GM18507 (cell line): ENCODE results near the gene MAGIX.
A peak's percentile ranks its signal among the peaks of the same experiment; 100 is the strongest.

Experiments
- DNase-seq: peaks from one replicate; pipeline ENCODE4 v3.0.0; 2011; ENCODE audit warnings: low read depth; ENCODE audit not compliant: insufficient read length; ENCODE audit errors: extremely low spot score
- FAIRE-seq: peaks from 2 replicates; lab custom pipeline; 2011; peaks lifted over from hg19 to GRCh38; lab: Jason Lieb, UNC

MAGIX gene

DNA sequence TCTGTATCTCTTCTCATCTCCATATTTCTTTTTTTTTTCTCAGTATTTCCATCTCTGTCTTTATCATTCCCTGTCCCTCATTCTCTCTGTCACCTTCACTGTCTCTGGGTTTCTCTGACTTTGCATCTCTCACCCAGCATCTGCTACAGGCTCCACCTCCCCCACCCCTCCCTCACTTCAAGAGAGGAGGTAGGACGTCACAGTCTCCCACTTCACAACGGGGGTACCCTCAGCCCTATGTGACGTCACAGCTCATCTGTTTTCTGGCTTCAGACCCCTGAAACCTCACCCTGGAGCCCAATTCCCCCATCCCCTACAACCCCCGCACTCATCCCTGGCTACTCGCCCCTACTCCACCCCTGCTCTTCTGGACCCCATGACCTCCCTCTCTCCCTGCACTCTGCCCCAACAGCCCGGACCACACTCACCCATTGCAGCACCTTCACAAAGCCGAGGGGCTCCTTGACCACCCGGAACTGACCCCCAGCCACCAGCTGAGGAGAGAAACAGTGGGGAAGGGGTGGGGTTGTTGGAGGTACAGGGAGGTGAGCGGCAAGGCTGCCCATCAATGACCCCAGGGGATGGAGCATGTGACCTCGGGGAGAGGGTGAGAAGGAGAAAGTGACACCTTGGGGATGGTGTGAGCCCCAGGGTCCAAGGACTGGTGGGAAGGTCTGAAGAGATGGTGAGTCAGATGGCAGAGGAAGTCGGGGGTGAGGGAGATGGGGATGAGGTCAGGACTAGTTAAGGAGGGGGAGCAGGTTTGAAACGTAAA is 36.2 kb downstream of the MAGIX start:
- FAIRE-seq: no peak
- DNase-seq: no peak

DNA sequence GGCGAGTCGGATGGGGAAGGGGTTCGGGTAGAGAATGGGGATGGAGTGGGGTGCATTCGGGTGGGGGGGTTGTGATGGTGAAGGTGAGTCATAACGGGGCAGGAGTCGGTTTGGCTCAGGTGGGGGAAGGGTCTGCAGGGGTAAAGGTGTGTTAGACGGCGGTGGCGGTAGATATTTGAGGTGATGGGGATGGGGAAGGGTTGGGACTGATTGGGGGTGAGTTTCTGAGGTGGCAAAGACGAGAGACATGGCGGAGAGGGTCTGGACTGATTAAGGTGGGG is 36.7 kb downstream of the MAGIX start:
- DNase-seq (no peak), FAIRE-seq (no peak)

DNA sequence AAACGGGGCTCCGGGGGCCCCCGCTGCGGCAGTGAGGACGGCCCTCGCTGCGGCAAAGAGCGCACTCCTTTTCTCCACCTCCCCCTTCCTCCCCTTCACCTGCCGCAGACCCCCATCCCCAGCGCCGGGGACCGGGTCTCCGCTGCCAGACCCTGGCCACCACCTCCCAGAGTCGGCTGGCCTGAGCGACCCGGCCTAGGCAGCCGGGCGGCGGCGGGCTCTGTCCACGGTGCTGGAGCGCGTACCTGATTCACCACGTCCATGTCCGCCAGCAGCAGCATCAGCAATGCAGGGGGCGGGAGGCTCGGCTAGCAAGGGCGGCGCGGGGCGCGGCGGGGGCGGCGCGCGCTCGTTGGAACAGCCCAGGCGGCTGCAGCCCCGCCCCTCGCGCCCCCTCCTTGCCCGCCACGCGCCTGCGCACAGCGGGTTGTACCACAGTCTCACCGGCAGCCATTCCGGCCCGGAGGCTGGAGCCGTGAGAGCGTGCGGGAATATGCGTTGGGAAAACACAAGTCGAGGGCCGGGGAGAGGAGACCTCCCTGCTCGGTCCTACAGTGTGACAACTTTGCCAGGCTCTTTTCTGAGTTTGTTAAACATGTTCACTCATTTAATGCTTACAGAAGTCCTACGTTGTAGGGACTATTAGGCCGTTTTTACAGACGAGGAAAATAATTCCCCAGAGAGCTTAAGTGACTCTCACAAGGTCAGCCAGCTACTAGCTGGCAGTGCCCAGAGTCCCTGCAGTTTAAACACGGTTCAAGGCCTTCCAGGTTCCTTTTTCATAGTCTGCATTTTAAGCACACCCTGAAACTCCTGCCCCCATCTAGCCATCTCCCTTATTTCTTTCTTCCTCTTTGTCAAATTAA is 37.6 kb downstream of the MAGIX start, which contains the start of gene SYP:
TSS of gene SYP (minus strand) at position 288 of the 866 bp plus-strand sequence. CDS start at position 281, 7 bp downstream.
- FAIRE-seq: peak; percentile 98
- peak; percentile 73 for DNase-seq

DNA sequence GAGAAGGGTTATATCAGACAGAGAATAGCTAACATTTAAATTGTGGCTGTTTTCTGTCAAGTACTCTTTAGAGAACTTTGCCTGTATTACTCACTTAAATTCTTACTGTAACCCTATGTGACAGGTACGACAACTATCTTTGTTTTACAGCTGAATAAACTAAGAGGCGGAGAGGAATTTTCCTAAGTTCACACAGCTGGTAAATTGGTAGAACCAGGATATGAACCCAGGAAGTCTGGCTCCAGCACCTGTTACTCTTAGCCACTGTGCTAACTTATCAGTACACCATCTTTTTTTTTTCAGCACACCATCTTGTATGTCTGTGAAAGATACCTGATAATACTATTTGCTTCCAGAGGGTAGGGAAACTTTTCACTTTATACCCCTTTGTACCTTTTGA is 39.5 kb downstream of the MAGIX start:
- DNase-seq (no peak), FAIRE-seq (no peak)

DNA sequence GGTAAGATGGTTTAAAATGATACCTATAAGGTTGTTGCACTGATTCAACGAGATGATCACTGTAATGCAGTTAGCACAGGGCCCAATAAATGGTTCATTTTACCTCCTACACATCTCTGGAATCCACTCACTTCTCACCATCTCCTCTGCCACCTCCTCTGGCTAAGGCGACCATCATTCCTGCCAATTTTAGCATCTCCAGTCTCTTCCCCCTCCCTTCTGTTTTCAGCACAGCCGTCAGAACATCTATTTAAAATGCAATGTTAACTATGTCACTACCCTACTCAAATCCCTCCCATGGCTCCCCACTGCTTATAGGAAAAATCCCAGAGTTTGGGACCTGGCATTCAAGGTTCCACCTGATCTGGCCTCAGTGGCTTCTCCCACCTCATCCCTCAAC is 41.0 kb downstream of the MAGIX start:
- no peak for DNase-seq
- FAIRE-seq: no peak

DNA sequence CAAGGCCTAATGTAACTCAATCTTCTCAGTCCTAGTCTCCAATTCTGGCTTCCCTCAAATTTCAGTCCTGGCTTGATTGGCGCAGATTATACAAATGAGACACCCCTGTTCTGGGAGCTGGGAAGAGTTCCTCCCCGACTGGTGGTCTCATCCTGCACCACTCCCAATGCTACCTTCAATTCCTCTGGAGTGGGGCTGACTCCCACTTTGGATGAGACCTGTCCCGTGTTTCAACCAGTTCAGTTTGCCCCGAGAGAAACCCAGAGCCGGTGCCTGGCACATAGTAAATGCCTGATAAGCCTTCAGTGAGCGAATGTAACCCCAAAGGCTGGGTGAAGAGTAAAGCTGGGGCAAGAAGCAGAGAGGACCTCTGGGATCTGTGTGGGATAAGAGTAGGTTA is 41.5 kb downstream of the MAGIX start:
- FAIRE-seq (no peak), DNase-seq (no peak)

DNA sequence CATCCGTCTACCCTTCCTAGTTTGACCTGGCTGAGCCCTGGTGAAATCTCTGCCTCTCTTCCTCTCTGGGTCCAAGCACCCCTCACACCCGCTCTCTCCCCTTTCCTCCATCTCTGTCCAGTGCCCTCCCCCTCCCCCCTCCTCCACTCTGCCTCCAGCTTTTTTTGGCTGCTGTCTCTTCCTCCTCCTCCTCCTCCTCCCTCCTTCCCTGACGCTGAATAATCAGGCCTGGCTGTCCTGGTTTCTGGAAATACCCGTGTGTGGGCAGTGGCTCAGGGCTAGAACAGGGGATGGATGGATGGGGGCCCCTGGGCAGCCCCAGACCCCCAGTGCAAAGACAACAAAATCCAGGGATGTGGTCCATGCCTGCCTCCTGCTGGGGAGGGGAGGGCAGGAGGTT is 42.2 kb downstream of the MAGIX start:
- no peak for FAIRE-seq
- DNase-seq: no peak

DNA sequence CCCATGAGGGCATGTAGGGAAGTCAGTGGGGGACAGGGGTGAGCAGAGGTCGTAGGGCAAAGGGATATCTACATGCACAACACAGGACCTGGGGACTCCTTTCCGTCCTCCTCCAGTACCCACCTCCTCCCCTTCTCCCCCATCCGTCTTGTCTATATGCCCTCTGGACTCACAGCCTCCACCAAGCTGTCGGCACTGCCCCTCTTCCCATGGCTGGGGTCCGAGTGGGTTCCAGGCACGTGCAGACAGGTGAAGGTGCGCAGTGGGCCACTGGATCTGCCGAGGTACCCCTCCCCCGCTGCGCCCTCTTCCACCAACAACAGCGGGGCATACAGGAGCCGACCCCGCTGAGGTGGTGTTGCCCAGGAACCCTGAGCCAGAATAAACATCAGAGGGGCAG is 42.9 kb downstream of the MAGIX start:
- DNase-seq: no peak
- FAIRE-seq: no peak

DNA sequence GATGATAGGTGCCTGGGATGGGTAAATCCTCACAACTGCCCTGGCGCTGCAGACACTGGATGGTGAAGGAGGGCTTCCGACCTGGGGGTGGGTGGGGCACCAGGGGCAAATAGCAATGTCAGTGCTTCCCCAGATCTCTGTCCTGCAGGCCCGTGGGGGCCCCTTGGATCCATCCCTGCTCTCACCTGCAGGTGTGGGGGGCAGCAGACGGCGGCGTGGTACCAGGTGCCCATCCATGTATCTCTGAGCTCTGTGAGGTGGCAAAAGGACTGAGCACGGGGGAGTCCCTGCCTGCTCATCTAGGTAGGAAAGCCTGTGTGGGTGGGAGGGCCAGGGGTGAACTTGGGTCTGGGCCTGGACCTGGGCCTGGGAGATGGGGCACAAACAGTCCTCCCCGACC is 44.0 kb downstream of the MAGIX start:
- no peak for FAIRE-seq

DNA sequence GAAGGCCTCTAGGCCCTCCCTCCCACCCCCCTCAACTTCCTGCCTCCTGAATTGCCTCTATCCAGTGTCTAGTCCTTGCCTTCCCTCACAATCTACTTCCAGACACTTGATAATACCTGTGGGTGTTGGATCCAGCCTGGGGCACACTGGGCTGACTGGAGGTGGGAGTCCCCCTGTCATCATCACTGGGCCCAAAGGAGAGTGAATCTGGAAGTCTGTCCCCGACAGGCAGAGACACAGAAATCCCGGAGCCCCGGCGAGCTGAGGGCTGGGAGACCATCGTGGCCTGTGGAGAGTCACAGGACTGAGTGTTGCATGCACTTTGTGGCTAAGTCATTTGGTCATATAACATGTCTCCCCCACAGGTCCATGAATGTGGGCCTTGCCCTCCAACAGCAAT is 45.8 kb downstream of the MAGIX start:
- DNase-seq (no peak), FAIRE-seq (no peak)

More for the DNA sequence above, 44.0 kb downstream of the MAGIX start:
- no peak for DNase-seq

DNA sequence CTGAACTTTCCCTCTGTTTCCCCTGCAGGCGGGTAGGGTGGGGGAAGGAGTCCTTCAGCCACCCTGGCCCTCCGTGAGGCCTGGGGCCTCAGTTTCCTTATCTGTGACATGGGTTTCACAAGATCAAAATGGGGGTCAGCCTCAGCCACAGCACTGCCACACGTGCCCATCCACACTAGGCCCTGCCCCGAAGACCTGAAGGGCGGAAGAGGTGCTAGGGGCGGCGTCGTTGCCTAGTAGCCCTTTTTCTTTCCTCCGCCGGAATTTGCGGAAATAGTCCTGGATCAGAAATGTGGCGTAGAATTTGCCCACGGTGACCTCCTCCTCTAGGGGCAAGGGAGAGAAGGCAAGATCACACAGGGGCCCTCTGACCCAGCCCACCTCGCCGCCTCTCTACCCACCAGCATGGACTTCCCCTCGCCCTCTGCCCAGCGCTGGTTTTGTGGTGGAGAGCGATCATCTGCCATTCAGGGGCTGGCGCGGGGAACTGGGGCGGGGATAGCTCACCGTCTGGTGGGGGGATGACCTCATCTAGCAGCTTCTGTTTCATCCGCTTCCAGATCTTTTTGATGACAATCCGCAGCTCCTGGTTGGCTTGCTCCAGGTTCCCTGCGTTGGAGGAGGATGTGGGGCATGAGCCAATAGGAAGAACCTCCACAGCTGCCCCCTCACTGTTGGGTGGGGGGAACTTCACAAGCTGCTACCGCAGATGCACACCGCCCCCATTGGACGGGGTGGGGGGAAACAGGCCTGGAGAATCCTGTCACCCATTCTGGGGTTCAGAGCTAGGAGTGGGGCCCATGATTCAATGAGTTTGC is 47.1 kb downstream of the MAGIX start:
- DNase-seq (no peak), FAIRE-seq (no peak)

DNA sequence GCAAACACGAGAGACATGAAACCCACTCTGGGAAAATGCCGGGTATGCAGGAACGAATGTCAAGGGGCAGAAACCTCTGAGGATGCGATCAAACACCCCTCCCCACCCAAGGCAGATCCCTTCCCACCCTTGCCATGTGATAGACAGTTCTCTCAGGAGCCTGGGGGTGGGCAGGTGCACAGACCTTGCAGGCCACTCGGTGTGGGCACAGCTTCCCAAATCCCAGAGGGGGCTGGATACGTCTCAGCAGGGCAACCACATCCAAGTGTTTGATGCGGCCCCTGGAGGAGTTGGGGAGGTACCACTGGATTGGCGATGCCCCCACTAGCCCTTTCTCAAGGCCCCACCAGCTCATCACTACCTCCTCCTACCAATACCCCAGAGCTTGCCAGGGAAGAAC is 47.8 kb downstream of the MAGIX start:
- FAIRE-seq: no peak
- DNase-seq: no peak

DNA sequence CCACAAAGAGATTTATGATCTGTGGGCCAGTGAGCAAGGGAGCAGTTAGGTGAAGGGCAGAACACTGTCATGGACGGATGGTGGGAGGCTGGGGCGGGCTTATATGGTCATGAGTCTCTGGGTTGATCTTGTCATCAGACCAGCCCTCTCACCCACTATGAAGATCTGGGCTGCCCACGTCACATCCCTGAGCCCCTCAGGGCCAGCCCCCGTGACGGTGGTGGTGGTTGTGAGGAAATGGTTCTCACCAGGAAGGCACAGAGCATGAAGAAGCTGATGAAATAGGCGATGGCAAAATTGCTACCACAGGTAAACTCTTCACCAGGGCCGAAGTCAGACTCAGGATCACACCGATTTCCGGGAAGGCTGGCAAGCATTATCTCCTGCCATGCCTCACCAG is 48.5 kb downstream of the MAGIX start:
- no peak for DNase-seq
- FAIRE-seq: no peak

DNA sequence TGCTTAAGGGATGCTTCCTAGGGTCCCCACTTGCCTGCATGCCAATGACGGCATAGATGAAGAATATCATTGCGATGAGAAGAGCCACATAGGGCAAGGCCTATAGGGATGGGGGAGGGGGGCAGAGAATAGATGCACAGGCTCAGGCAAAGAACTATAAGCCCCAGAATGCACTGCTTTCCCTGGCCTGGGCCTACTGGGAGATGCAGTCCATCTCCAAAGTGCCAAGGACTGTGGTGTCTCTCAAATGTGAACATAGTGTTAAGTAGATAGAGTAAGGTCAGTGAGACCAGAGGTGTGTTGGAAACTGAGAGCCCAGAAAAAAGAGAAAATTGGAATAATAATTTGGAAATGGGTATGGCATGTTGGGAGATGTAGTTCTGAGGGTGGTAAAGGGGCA is 49.7 kb downstream of the MAGIX start:
- FAIRE-seq (no peak), DNase-seq (no peak)

DNA sequence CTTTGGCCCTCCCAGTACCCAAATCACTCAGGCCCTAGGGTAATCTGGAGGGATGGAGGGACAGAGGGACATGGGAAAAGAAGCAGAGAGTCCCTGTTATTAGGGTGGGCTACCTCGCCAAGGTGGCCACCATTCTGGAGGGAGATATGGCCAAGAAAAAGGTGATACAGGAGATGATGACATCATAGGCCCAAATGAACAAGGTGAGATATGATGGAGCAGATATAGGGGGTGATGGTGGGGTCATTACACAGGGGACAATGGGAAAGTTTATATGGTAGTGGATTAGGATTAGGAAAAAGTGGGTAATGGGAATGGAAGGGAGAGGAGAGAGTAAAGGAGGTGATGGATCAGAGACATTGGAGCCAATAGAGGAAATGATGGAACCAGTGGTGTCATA is 50.3 kb downstream of the MAGIX start:
- FAIRE-seq (peak; percentile 12), DNase-seq (no peak)

DNA sequence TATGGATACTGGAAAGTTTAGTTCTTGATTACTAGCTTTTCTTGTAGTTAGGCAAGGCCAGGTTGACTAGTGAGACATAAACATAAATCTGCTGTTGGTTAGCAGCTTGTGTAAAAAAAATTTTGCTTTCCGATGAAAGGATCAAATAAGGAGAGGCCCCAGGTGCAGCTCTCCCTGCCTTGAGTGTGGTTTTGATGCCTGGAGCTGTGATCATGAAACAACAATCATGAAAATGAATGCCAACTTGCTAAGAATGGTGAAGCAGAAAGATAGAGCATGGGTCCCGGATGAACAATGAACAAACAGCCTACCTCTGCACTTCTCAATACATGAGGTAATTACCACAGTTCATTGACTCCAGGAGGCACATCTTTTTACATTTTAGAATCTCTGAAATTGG is 51.9 kb downstream of the MAGIX start:
- DNase-seq (no peak), FAIRE-seq (no peak)

DNA sequence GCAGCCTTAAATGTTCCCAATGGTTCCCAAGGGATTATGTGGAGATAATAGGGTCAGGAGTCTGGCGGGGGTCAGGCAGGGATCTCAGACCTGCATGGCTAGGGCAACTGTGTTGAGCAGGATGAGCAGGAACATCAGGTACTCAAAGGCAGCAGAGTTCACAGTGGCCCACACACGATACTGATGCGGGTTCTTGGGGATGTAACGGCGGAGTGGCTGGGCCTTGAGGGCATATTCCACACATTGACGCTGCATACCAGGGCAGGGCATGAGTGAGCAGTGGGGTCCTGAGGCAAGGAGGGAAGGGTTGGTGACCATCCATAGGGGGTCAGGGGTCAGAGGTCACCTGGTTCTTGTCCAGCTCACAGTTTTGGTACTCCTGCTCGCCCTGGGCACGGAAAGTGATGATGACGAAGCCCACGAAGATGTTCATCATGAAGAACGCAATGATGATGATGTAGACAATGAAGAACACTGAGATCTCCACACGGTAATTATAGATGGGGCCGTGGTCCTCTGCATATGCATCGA is 52.5 kb downstream of the MAGIX start:
- DNase-seq: no peak
- FAIRE-seq: no peak
